ENCODE results near the gene WDR83. TPM values are rescaled to one million over a fixed set of nuclear protein-coding genes. Genes with fewer than 3 reads are reported as not detected.

Gene WDR83
- total and polyA plus RNA-seq, 2 of the 8 experiments (the other 6 are each of a cell fraction or from before 2014, with no cell fraction given), result 12.6 to 15.3 TPM

DNA sequence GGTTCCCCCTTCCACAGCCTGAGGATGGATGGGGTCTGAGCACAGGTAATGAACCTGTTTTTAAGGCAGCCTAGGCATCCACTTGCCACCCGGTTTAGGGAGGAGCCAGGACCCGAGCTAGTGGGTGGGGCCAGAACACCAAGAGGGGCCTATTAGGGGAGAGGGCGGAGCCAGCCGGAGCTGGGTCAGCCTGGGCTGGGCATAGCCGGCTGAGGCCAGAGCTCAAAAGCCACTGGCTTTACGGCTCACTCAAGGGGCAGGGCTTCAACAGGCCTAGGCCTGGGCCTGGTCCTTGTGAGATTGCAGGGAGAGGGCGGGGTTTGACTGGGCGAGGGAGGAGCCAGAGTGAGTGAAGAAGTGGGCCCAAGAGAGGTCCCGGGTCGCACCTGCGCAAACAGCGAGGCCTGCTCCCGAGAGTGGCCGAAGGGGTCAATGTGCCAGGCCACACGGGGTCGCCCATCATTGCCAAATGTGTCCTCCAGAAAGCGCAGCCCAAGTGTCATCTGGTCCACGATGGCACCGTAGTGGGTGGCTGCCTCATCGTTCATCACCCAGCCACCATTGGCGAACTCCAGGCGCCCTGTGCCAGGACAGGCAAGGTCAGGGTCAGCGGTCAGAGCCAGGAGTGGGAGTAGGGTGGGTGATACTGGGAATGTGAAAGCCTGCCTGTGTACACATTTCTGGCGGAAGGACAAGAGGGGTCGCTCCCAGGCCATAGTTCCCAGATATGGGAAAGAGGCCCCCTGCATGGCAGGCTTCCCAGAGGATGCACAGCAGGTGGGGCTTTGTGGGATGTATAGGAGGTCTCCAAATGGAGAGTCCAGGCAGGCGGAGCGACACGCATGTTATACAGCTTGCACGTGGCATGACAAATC, 2.0 kb upstream of the WDR83 start:
- 0 out of 2 replicates have a peak overlapping the region, but pooled peaks have one; percentile 76 for H2AK5ac ChIP-seq (ENCODE audit: low read depth, low read length)
- H3K27ac ChIP-seq (ENCODE audit: low read depth, low read length), result 0 out of 2 replicates have a peak overlapping the region, but pooled peaks have one; percentile 36
- POLR2A ChIA-PET (ENCODE audit: partially characterized antibody), result interaction anchor here (0.6 to 2.6 kb wide), 8 partner anchors 8 to 41 kb away, joined by 3 to 31 read pairs (median 3); partner anchors contain the start of gene FBXW9
- peaks cover 17% of the 10 kb centered on the region for H3K23me2 ChIP-seq (ENCODE audit: low read depth, low read length)
- H3K56ac ChIP-seq (replicated peaks; ENCODE audit: insufficient read length, low read depth, low read length), result no peak overlapping the region
- H3K9me3 ChIP-seq (ENCODE audit: insufficient read depth in 2 of 2, low read depth in 1 of 2, low read length in 1 of 2), result no peaks in the 10 kb centered on the region
- no peaks in the 10 kb centered on the region; a peak in 1 of 7 replicates for H3K27me3 ChIP-seq (replicated peaks in 1 of 4; ENCODE audit: control insufficient read depth in 3 of 4, extremely low read depth in 1 of 4, insufficient read depth in 3 of 4, low read length in 3 of 4)
- no peak overlapping the region for H4K91ac ChIP-seq (replicated peaks; ENCODE audit: insufficient read length, low read length)
- no peak overlapping the region for H3K4me3 ChIP-seq (ENCODE audit: extremely low read depth in 1 of 4, insufficient read depth in 2 of 4, low read depth in 3 of 4, low read length in 4 of 4)
- H2BK12ac ChIP-seq (ENCODE audit: low read depth, low read length), result peak overlapping the region; percentile 80; the same call in 1 of the 2 replicates
- no peak overlapping the region for H3K14ac ChIP-seq (ENCODE audit: insufficient read length)
- 84% methylated on average over 29 of the region's 29 CpGs; no CpG with 5 or more reads in 1 of the 2 experiments for WGBS, 2 experiments (ENCODE audit: extremely low coverage in 1 of 2, insufficient coverage in 1 of 2, insufficient read length in 1 of 2, insufficient replicate concordance in 2 of 2, low coverage in 1 of 2, low lambda C conversion rate in 2 of 2, missing lambda C conversion rate in 1 of 2)
- no peak overlapping the region for H2AFZ ChIP-seq (ENCODE audit: low read length)
- H3K4ac ChIP-seq (replicated peaks; ENCODE audit: insufficient read length, low read depth, low read length), result no peak overlapping the region
- H3K18ac ChIP-seq (ENCODE audit: extremely low read depth, low read length), result no peak overlapping the region
- H3K79me1 ChIP-seq (ENCODE audit: low read depth, low read length), result peaks cover 4% of the 10 kb centered on the region; the same call in 1 of the 2 replicates
- TF ChIP-seq JUND (IDR thresholded peaks at IDR 0.05; ENCODE audit: low read length) (no peak), SAP30 (IDR thresholded peaks at IDR 0.05; ENCODE audit: insufficient read depth, insufficient replicate concordance, low read length) (no peak), HDAC2 (IDR thresholded peaks at IDR 0.05; ENCODE audit: borderline replicate concordance in 1 of 2, low read depth in 2 of 2, low read length in 2 of 2) (no peak), SIN3A (conservative IDR thresholded peaks at IDR 0.05 in 1 of 2, IDR thresholded peaks at IDR 0.05 in 1 of 2; ENCODE audit: low read depth in 1 of 2, low read length in 2 of 2) (no peak), POLR2AphosphoS5 (IDR thresholded peaks at IDR 0.05; ENCODE audit: low read depth, low read length) (0 out of 2 replicates have a peak, but pooled peaks have one; percentile 23), JUN (IDR thresholded peaks at IDR 0.05; ENCODE audit: low read depth, low read length) (peak; percentile 83), KDM4A (IDR thresholded peaks at IDR 0.05; ENCODE audit: low read depth, low read length, severe bottlenecking) (no peak), SP4 (IDR thresholded peaks at IDR 0.05; ENCODE audit: low read length) (0 out of 2 replicates have a peak, but pooled peaks have one; percentile 82)
- H2BK120ac ChIP-seq (replicated peaks; ENCODE audit: low read depth, low read length), result no peak overlapping the region
- H3K4me1 ChIP-seq (replicated peaks in 1 of 4; ENCODE audit: control insufficient read depth in 3 of 4, insufficient read depth in 4 of 4, low read length in 3 of 4), result peaks cover 3 to 22% (median 7%) of the 10 kb centered on the region in 4 experiments
- DNase-seq (ENCODE audit: low read depth in 1 of 2, low spot score in 2 of 2) (peak in 1 of 2 experiments; percentile 88), FAIRE-seq (peak; percentile 63)
- H3K79me2 ChIP-seq (ENCODE audit: control insufficient read depth in 1 of 2, insufficient read depth in 2 of 2, low read length in 2 of 2), result peaks cover 0 to 17% of the 10 kb centered on the region in 2 experiments; a peak in 1 of 4 replicates
- no peak overlapping the region for H3K23ac ChIP-seq (ENCODE audit: insufficient read length)
- 0 out of 2 replicates have a peak overlapping the region, but pooled peaks have one; percentile 26 for H4K8ac ChIP-seq (ENCODE audit: extremely low read depth, insufficient read depth, low read length)
- no peak overlapping the region for H4K5ac ChIP-seq (ENCODE audit: insufficient read length, low read depth, low read length)
- no peak overlapping the region; a peak in 2 of 4 replicates for H3K4me2 ChIP-seq (ENCODE audit: insufficient read depth in 1 of 2, low read depth in 2 of 2, low read length in 2 of 2)
- H2BK5ac ChIP-seq (ENCODE audit: low read depth, low read length), result no peak overlapping the region; the same call in 1 of the 2 replicates
- no peak overlapping the region for H2BK15ac ChIP-seq (ENCODE audit: low read length)
- H3K36me3 ChIP-seq (ENCODE audit: control insufficient read depth in 2 of 4, insufficient read depth in 4 of 4, low read length in 3 of 4), result peaks cover 6 to 11% (median 8%) of the 10 kb centered on the region in 4 experiments; a peak in 5 of 8 replicates
- no peak overlapping the region for H2BK20ac ChIP-seq (ENCODE audit: low read length)
- CTCF ChIA-PET (ENCODE audit: partially characterized antibody), result interaction anchor here (0.6 to 1.3 kb wide), 7 partner anchors 9 to 929 kb away, joined by 3 to 8 read pairs (median 4); no protein-coding TSS in a partner anchor
- no peak overlapping the region for H3K9ac ChIP-seq (replicated peaks in 1 of 4; ENCODE audit: extremely low read depth in 1 of 4, low read depth in 3 of 4, low read length in 3 of 4)
- peaks cover 0 to 6% of the 10 kb centered on the region in 2 experiments for H4K20me1 ChIP-seq (replicated peaks in 1 of 2; ENCODE audit: control insufficient read depth in 1 of 2, insufficient read depth in 2 of 2, low read length in 2 of 2)

Data from H1 (cell line).